Activated T-helper 1 cell treated with anti-CD3 and anti-CD28 coated beads, Interleukin-12 subunit alpha, Interleukin-12 subunit beta, Interleukin-2, Interleukin-4 antibody, amounts not matched to agents 30 ng/mL and 10 ng/mL and 1 ng/mL, durations not matched to agents 14 hours and 24 hours and 36 hours (primary cell): ENCODE measurements around the gene SET. TPM values are rescaled to one million over a fixed set of nuclear protein-coding genes. Genes with fewer than 3 reads are reported as not detected.

Source experiments
- DNase-seq: peaks from one replicate; pipeline ENCODE4 v3.0.0; 2021; ENCODE audit warnings: low spot score
- H3K27ac Mint-ChIP-seq: one replicate; pipeline ENCODE4 v1.8.0; 2021; ENCODE audit warnings: mild to moderate bottlenecking, mixed read lengths
- H3K27me3 Mint-ChIP-seq: one replicate; pipeline ENCODE4 v1.8.0; 2022; ENCODE audit warnings: mild to moderate bottlenecking, moderate library complexity, mixed read lengths; ENCODE audit not compliant: insufficient read depth
- H3K36me3 Mint-ChIP-seq: one replicate; pipeline ENCODE4 v1.8.0; 2021; ENCODE audit warnings: low read depth, mixed read lengths
- H3K4me1 Mint-ChIP-seq: one replicate; pipeline ENCODE4 v1.8.0; 2021; ENCODE audit warnings: low read depth, mixed read lengths
- H3K4me3 Mint-ChIP-seq: one replicate; pipeline ENCODE4 v1.8.0; 2021; ENCODE audit warnings: mild to moderate bottlenecking, moderate library complexity, mixed read lengths
- H3K9me3 Mint-ChIP-seq: one replicate; pipeline ENCODE4 v1.8.0; 2021; ENCODE audit warnings: mixed read lengths
- intact Hi-C: fragments of 100-400 bp; cut with micrococcal nuclease; formaldehyde crosslinking; loops from one replicate; pipeline ENCODE4 v1.15.1; 2024
- total RNA-seq: library from RNA; stranded (reverse); gene quantifications from 2 replicates; pipeline ENCODE4 v1.2.3, GENCODE V29; 2022

The SET gene
- total RNA-seq, 1 donor from 2014 or later: 775 TPM

DNA sequence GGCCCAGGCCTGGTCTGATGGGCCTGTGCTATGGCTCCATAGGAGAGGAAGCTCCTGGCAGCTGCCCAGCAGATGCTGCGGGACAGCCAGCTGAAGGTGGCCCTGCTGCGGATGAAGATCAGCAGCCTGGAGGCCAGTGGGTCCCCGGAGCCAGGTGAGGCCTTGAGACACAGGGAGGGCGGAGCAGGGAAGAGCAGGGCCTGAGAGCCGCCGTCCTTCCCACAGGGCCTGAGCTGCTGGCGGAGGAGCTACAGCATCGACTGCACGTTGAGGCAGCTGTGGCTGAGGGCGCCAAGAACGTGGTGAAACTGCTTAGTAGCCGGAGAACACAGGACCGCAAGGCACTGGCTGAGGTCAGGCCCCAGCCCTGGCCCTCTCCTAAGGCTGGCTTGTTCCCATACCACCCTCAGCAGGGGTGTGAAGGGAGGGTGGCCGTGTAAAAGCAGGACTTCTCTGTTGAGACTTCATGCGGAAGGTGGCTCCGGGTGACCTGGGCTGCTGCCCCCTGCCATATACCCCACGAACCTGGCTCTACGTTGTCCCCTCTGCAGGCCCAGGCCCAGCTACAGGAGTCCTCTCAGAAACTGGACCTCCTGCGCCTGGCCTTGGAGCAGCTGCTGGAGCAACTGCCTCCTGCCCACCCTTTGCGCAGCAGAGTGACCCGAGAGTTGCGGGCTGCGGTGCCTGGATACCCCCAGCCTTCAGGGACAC, 17.8 kb downstream of the SET start:
- no peaks in the 10 kb centered on the region for H3K36me3 Mint-ChIP-seq
- no peak overlapping the region for H3K27ac Mint-ChIP-seq
- DNase-seq: no peak
- H3K27me3 Mint-ChIP-seq: peaks cover 2% of the 10 kb centered on the region
- intact Hi-C loops: no loop called here
- H3K9me3 Mint-ChIP-seq: no peaks in the 10 kb centered on the region
- no peak overlapping the region for H3K4me3 Mint-ChIP-seq
- no peaks in the 10 kb centered on the region for H3K4me1 Mint-ChIP-seq

DNA sequence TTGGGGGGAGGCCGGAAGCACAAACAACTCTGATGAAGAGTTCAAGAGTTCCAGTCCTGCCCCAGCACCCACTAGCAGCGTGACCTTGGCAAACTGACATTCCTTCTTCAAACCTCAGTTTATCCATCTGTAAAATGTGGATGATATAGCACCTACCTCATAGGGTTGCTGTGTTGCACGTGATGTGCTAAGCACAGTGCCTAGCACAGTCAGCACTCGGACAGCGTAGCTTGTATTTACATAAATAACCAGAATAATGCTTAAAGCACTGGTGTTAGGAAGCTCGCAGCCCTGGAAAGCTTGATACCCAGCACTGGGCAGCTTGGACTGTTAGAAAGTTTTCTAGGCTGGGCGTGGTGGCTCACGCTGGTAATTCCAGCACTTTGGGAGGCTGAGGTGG, 18.4 kb downstream of the SET start:
- intact Hi-C loops: no loop called here
- H3K27me3 Mint-ChIP-seq: no peaks in the 10 kb centered on the region
- DNase-seq: no peak
- no peak overlapping the region for H3K4me3 Mint-ChIP-seq
- H3K9me3 Mint-ChIP-seq: no peaks in the 10 kb centered on the region
- H3K4me1 Mint-ChIP-seq: no peaks in the 10 kb centered on the region
- no peaks in the 10 kb centered on the region for H3K36me3 Mint-ChIP-seq
- H3K27ac Mint-ChIP-seq: no peak overlapping the region

DNA sequence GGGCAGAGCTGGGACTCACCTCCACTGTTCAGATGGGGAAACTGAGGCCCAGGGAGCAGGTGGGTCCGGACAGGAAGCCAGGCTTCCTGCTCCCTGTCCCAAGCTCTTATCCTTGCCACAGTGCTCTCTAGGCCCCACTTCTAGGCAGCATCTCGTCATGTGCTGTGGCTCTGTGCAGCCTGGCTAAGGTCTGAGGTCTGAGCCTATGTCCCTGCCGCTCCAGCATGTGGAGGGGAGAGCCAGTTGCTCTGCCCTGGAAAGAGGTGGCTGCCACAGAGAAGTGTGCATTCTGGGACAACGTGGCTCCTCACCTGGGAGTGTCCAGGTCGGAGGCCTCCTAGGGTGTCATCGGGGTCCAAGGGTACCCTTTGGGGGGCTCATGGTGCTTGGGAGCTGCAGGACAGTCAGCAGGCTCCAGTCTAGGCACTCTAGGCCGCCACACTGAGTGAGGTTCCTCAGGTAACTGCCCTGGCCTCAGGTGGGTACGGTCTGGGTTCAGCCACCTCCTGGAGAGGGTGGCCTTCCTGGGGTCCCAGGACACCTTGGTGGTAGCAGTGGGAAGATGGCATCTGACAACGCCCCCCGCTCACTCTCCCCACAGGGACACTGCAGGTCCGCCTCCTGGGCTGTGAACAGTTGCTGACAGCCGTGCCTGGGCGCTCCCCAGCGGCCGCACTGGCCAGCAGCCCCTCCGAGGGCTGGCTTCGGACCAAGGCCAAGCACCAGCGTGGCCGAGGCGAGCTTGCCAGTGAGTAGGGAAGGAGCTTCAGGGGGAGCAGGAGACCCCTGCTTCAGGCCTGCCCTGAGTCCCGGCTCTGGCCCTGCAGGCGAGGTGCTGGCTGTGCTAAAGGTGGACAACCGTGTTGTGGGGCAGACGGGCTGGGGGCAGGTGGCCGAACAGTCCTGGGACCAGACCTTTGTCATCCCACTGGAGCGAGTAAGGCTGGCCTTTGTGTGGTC, 23.7 kb downstream of the SET start:
- DNase-seq: no peak
- intact Hi-C loops: no loop called here
- Mint-ChIP-seq H3K9me3 (no peaks in the 10 kb centered on the region), H3K27me3 (no peaks in the 10 kb centered on the region), H3K4me1 (no peaks in the 10 kb centered on the region), H3K4me3 (no peak overlapping the region), H3K27ac (no peak overlapping the region), H3K36me3 (no peaks in the 10 kb centered on the region)

DNA sequence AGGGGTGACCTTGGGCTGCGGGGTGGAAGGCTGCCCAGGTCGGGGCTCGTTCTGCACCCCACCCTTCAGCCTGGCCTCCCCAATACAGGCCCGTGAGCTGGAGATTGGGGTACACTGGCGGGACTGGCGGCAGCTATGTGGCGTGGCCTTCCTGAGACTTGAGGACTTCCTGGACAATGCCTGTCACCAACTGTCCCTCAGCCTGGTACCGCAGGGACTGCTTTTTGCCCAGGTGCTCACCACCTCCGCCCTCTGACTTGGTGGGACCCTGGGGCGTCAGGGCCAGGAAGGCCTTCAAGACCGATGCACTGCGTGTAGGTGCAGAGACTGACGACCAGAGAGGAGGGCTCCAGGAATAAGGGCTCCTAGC, 24.4 kb downstream of the SET start:
- H3K27ac Mint-ChIP-seq: no peak overlapping the region
- intact Hi-C loops: no loop called here
- no peaks in the 10 kb centered on the region for H3K4me1 Mint-ChIP-seq
- H3K9me3 Mint-ChIP-seq: no peaks in the 10 kb centered on the region
- no peak overlapping the region for H3K4me3 Mint-ChIP-seq
- no peak for DNase-seq
- no peaks in the 10 kb centered on the region for H3K36me3 Mint-ChIP-seq
- H3K27me3 Mint-ChIP-seq: no peaks in the 10 kb centered on the region

DNA sequence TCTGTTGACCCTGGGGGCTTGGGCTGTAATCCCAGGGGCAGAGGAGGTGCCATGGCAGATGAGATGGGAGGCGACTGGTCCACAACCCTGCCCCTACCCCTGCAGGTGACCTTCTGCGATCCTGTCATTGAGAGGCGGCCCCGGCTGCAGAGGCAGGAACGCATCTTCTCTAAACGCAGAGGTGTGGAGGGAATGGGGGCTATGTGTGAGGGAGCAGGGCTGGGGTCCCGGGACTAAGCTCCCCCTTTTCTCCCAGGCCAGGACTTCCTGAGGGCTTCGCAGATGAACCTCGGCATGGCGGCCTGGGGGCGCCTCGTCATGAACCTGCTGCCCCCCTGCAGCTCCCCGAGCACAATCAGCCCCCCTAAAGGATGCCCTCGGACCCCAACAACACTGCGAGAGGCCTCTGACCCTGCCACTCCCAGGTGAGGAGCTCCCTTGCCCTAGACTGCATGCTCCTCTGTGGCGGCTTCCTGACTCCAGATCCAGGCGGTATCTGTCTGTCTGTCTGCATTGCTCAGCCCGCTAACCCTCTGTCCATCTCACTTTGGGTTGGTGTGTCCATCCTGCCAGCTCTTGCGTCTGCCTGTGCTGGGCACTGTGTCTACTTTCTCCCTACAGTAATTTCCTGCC, 25.0 kb downstream of the SET start:
- DNase-seq: no peak
- intact Hi-C loops: no loop called here
- no peaks in the 10 kb centered on the region for H3K4me1 Mint-ChIP-seq
- no peak overlapping the region for H3K27ac Mint-ChIP-seq
- no peak overlapping the region for H3K4me3 Mint-ChIP-seq
- no peaks in the 10 kb centered on the region for H3K36me3 Mint-ChIP-seq
- H3K27me3 Mint-ChIP-seq: no peaks in the 10 kb centered on the region
- no peaks in the 10 kb centered on the region for H3K9me3 Mint-ChIP-seq

DNA sequence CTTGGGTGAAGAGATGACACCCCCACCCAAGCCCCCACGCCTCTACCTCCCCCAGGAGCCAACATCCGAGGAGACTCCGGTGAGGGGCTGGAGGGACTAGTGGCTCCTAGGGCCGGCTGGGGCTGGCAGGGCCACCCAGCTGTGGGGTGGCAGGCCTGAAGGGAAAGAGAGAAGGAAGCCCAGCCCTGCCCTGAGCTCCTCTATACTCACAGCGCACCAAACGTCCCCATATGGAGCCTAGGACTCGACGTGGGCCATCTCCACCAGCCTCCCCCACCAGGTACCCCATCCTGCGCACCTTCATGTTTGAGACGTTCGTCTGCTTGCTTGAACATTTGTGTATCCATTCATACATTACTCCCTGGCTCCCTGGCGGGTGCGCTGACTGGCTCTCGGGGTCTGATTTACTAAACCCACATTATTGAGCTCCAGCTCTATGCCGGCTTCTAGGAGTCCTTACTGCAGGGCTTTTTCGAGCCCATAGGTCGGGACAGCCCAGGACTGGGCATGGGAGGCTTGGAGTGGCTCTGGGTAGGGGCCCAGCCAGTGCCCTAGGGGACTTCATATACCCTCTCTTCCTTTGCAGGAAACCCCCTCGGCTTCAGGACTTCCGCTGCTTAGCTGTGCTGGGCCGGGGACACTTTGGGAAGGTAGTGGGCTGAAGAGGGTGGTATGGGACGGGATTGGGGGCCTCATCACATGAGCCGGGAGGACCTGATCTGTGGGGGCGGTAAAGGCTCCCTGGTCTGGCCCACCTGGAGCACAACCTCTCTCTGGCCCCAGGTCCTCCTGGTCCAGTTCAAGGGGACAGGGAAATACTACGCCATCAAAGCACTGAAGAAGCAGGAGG, 25.8 kb downstream of the SET start:
- H3K4me1 Mint-ChIP-seq: no peaks in the 10 kb centered on the region
- intact Hi-C loops: no loop called here

DNA sequence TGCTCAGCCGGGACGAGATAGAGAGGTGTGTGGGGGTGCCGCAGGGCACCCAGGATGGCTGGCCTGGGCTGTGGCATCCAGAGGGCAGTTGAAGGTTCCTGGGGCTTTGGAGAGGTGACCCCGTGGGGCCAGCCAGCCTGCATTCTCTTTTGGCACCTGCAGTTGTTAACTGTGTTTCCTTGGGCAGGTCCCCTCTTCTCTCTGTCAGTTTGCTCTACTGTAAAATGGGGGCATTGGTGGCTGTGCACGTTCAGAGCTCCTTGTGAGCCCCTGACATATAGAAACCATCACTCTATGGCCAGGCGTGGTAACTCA, 26.4 kb downstream of the SET start:
- no peaks in the 10 kb centered on the region for H3K4me1 Mint-ChIP-seq
- no peak for DNase-seq
- no peak overlapping the region for H3K4me3 Mint-ChIP-seq
- H3K36me3 Mint-ChIP-seq: no peaks in the 10 kb centered on the region
- no peaks in the 10 kb centered on the region for H3K27me3 Mint-ChIP-seq
- intact Hi-C loops: no loop called here
- no peak overlapping the region for H3K27ac Mint-ChIP-seq
- no peaks in the 10 kb centered on the region for H3K9me3 Mint-ChIP-seq

More for the DNA sequence above, 25.8 kb downstream of the SET start:
- Mint-ChIP-seq H3K27ac (no peak overlapping the region), H3K36me3 (no peaks in the 10 kb centered on the region), H3K9me3 (no peaks in the 10 kb centered on the region), H3K4me3 (no peak overlapping the region), H3K27me3 (no peaks in the 10 kb centered on the region)
- DNase-seq: no peak

DNA sequence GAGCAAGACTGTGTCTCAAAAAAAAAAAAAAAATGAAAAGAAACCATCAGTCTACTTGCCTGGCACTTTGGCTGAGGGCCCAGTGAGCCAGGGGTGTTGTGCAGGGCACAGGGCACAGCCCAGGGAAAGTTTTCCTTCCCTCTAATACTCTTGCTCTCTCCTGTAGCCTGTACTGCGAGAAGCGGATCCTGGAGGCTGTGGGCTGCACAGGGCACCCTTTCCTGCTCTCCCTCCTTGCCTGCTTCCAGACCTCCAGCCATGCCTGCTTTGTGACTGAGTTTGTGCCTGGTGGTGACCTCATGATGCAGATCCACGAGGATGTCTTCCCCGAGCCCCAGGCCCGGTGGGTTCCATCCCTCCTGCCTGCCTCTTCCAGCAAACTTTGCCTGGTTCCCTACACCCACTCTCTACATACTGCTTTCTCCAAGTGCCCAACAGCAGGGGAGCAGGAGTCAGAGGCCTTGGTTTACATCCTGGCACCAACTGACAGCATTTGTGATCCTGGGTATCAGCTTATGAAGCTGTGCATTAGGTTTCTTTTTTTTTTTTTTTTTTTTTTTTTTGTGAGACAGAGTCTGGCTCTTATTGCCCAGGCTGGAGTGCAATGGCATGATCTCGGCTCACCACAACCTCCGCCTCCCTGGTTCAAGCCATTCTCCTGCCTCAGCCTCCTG, 27.7 kb downstream of the SET start:
- DNase-seq: no peak
- no peaks in the 10 kb centered on the region for H3K4me1 Mint-ChIP-seq
- intact Hi-C loops: no loop called here
- H3K36me3 Mint-ChIP-seq: peaks cover 2% of the 10 kb centered on the region
- no peaks in the 10 kb centered on the region for H3K27me3 Mint-ChIP-seq
- H3K27ac Mint-ChIP-seq: no peak overlapping the region
- no peak overlapping the region for H3K4me3 Mint-ChIP-seq
- no peaks in the 10 kb centered on the region for H3K9me3 Mint-ChIP-seq

DNA sequence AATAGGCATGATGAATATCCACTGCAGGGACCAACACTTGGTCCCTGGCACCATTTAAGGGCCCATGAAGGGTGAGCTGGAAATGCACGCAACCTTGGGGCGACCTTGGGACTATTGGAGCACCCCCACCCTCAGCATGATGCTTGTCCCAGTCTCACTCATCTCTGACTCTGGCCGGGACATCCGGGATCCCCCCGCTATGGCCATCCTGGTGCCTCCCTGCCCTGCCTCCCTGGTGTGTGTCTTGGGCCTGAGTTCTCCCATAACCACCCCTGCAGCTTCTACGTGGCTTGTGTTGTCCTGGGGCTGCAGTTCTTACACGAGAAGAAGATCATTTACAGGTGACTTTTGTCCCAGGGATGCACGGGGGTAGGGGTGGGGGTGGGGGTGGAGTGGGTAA, 29.0 kb downstream of the SET start:
- intact Hi-C loops: no loop called here
- no peaks in the 10 kb centered on the region for H3K9me3 Mint-ChIP-seq
- DNase-seq: no peak
- H3K4me3 Mint-ChIP-seq: no peak overlapping the region
- no peaks in the 10 kb centered on the region for H3K27me3 Mint-ChIP-seq
- peaks cover 2% of the 10 kb centered on the region for H3K36me3 Mint-ChIP-seq
- H3K27ac Mint-ChIP-seq: no peak overlapping the region
- peaks cover 10% of the 10 kb centered on the region for H3K4me1 Mint-ChIP-seq

DNA sequence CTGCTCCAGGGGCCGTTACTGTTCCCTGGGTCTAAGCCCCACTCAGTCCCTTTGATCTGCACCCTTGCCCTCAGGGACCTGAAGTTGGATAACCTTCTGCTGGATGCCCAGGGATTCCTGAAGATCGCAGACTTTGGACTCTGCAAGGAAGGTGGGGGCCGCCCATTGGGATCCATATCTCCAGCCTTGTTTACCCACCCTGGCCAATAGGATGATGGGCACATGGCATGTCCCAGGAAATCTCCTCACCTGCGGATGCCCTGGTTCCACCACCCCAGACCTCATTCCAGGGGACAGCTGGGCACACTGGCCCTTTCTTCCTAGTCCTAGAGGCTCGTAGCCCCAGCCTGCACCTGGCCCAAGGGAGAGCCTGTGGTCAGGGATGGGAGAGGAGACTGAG, 29.5 kb downstream of the SET start:
- no peak overlapping the region for H3K4me3 Mint-ChIP-seq
- no peak for DNase-seq
- no peaks in the 10 kb centered on the region for H3K27me3 Mint-ChIP-seq
- no peak overlapping the region for H3K27ac Mint-ChIP-seq
- no peaks in the 10 kb centered on the region for H3K9me3 Mint-ChIP-seq
- peaks cover 2% of the 10 kb centered on the region for H3K36me3 Mint-ChIP-seq
- intact Hi-C loops: no loop called here
- H3K4me1 Mint-ChIP-seq: peaks cover 14% of the 10 kb centered on the region

DNA sequence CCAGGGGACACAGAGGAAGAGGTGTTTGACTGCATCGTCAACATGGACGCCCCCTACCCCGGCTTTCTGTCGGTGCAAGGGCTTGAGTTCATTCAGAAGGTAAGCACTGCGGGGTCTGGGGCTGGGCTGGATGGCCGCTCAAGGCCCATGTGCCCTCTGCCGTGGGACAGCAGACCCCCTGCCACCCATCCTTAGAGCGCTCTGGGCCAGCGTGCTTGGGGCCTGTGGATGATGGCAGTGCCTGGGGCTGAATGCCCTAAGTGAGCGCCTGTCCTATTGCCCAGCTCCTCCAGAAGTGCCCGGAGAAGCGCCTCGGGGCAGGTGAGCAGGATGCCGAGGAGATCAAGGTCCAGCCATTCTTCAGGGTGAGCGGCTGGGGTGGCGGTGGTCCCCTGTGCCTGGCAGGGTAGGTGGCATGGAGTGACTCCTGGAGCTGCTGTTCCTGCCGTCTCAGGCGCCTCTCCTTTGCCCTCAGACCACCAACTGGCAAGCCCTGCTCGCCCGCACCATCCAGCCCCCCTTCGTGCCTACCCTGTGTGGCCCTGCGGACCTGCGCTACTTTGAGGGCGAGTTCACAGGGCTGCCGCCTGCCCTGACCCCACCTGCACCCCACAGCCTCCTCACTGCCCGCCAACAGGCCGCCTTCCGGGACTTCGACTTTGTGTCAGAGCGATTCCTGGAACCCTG, 31.0 kb downstream of the SET start:
- peaks cover 2% of the 10 kb centered on the region for H3K36me3 Mint-ChIP-seq
- H3K27me3 Mint-ChIP-seq: no peaks in the 10 kb centered on the region
- intact Hi-C loops: loop anchor here (10.0 kb wide), 1 partner anchor 225 kb away; the partner anchor contains the start of genes DOLK and NUP188

More for the DNA sequence above, 31.0 kb downstream of the SET start:
- H3K9me3 Mint-ChIP-seq: no peaks in the 10 kb centered on the region
- H3K4me1 Mint-ChIP-seq: peaks cover 25% of the 10 kb centered on the region
- no peak for DNase-seq
- no peak overlapping the region for H3K27ac Mint-ChIP-seq
- H3K4me3 Mint-ChIP-seq: no peak overlapping the region
